HG03520 (cell line): ENCODE results near the gene PTPRK.

ENCODE experiments used
- ATAC-seq: cut with Tn5 transposase; IDR thresholded peaks from one replicate; pipeline ENCODE4 v1.9.1; 2021; ENCODE audit warnings: mild to moderate bottlenecking, moderate library complexity; ENCODE audit not compliant: unreplicated experiment

Gene PTPRK

DNA sequence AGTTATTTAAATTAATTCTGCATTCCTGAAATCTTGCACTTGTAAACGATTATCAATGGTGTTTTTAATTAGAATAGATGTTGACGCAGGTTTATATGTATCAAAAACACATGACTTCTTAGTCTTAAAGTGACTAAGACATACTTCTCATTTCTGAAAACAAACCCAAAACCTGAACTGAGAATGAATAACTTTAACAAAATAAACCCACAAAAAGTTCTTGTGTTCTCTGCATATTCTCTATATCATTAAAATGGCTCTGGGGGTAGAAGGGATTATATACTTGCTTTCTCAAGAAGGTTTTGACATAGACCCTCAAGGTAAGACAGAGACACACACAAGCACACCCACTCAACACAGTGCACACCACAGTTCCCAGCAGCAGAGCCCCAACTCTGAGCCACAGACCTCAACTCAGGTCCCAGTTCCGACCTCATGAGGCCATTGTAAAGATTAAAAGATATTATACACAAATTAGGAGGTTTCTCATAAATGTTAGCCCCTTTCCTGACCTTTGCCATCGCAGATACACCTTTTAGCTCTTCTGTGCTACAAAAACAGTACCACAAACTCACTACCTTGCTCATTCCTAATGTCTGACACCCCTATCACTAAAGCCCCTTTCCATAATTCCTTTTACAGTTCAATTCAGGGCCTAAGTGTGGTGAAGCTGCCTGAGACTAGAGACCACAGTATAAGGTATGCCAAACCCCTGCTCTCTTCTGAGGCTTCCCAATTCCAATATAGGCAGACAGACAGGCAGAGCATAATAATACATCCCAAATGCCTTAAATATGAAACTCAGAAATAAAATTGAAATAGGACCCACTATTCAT is 267.8 kb downstream of the PTPRK start:
- peak; percentile 67 for ATAC-seq

DNA sequence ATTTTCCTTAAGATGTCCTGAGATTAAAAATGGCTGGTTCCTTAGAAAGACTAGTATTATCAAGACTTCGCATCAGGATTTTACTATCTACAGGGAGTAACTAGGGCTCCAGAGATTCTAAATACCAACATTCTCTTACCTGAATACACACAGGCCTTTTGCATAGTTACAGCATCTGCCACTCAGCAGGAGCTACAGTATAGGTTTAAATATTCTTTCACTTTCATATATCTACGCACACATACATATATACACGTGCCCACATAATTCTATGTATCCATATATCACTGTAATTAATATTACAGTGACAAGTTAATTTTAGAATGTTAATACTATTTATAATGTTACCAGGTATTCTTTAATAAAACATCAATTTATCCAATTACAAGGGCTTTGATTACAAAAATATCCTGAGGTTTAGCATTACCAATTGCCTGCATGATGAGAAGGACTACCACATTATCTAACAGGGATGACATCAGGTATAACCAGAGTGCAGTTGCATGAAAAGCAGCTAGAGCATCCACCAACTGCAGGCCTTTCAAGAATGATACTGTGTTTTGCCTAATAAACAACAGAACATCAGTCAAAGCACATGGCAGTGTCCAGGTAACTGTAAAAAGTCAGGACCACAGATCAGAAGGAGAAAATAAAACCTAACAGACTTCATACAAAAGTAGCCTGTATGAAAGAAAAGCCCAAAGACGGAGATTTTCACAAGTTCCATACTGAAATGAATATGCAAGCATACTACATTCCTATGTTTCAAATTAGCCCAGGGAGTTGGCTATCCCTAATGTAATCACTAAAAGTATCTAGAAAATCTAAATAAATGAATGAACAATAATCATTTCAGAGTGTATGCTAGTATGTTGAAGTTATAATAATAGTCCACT is 268.7 kb downstream of the PTPRK start:
- ATAC-seq = no peak

DNA sequence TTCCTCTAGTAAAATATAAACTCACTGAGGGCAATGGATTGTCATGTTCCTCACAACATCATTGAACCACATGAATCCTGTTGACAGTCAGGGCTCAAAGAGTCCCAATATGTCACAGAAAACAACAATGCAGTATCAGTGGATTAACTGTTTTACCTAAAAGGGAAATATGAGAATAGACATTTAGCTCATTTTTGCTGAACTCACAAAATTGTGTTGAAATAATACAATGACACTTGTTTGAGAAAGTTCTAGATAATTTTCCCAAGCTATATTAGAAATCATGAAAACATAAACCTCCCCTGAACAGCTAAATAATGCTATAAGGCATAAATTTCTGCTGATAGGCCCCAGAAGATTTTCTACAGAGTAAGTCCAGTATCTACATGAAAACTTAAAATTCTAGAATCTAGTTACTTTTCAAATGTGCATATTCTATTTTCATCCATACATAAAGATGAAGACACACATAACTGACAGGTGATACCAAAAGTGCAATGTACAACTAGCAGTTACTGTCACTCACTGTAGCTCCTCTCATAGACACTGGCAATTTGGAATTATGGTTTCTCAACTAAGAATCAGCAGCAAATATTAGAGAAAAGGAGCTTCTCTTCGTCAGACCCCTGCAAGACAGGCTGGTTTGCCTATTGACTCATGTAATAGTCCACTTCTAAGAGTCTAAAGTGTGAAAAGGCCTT is 269.9 kb downstream of the PTPRK start:
- ATAC-seq = no peak

DNA sequence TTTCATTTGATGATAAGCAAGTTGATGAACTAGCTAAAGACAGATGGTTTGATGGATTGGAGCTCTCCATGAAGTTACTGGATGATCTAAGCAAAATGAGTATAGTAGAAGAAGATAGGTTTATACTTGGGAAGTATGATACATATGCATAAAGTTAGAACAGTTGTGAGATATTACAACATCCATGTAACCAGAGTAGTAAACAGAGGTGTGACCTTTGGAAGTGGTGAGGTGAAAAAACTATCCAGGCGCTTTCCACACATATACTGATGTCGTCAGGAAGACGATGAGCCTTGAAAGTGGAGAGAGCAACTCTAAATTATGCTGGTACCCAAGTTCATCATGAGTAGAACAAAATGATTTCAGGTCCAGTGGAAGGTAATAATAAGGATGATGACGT is 271.0 kb downstream of the PTPRK start:
- no peak for ATAC-seq

DNA sequence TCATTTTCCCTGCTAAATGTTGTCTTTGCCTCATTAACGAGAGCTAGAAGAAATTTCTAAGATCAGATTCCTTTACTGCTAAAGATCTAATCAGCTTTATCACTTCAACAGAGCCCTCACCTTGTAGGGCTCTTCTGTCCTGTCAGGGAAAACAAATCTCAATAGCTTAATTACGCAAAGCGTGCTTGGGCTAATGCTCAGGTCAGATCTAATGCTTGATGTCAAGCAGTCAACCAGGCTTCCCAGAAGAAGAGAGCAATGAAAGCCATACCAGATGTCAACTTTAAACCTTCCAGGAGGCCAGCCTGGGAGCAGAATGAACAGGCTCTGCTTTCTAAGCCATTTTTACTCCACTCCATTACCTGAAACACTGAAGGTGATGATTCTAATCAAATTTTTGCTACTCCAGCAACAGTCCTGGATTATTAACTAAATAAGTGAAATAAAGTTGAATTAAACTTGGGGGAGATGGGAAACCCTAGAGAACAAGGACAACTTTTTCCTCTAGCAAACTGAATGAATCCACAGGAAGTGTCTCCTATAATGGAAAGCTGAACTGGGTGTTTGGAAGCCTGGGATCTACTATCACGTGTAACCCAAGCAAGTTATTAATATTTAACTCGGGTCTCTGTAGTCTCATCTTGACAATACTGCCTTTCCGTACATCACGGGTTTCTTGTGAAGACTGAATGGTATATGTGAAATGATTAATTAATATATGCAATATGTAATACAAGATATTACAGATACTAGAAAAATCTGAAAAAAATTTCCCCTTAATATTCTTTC is 273.7 kb downstream of the PTPRK start:
- ATAC-seq = no peak

DNA sequence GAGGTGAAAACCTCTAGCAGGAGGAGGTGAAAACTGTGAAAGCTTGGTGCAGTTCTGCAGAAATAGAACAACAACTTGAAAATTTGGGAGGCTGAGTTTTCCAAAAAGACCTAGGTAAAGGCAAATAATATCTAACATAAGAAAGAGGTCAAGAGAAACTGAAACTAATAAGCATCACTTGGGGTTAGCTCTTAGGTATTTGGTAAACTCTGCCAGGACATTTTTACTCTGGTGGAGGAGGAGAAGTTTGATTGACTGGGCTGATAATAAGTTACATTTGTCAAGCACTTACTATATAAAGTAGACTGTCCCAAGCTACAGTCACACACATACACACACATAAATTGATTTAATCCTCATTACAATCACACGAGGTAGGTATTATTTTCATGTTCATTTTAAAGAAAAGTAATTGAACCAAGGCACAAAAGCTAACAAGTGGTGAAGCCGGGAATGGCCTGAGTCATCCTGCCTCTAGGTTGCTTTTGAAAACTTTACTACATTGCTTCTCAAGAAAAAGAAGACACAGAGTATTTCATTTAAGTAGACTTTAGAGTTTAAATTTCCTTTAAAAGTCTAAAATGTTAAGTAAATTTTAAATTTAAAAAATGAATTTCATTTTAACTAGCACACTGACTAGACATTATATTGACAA is 275.5 kb downstream of the PTPRK start:
- ATAC-seq = no peak

DNA sequence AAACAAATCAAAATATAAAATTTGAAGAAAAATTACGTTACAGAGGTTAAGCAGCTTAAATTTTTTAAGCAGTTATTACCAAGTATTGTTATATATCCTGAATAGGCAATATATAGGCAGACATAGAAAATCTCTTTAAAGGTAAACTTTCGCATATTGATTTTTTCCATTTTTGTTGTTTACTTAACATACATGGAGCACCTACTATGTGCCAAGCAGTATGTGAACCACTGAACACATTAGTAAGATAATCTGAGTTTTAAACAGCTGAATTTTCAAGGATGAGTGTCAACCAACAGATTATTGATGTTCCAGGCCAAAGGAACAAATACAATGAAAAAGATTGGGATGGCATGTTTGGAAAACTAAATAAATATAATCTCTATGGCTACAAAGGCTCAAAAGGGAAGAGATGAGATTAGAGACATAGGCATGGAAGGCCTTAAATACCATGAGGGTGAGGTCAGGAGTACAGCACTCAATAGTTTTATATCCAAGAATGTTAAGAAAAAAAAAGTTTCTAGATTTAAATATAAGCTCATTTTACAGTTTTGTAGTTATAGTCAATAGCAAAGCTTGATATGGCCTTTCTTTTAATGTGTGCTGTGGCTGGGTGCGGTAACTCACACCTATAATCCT is 277.5 kb downstream of the PTPRK start:
- no peak for ATAC-seq

DNA sequence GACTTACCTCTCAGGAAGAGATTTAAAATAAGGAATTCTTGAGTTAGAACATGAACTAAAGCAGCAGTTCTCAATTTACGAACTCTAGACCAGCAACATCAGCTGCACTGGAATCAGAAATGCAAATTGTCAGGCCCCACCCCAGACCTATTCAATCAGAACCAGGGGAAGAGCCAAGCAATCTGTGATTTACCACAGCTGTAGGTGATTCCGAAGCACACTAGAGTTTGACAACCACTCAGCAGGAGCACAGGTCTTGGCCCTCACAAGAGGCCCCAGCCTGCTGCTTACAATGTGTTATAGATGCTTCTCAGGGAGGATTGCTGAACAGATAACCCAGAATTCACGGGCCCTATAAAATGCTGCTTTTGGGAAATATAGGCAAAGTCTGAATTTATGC is 279.2 kb downstream of the PTPRK start:
- ATAC-seq = no peak

DNA sequence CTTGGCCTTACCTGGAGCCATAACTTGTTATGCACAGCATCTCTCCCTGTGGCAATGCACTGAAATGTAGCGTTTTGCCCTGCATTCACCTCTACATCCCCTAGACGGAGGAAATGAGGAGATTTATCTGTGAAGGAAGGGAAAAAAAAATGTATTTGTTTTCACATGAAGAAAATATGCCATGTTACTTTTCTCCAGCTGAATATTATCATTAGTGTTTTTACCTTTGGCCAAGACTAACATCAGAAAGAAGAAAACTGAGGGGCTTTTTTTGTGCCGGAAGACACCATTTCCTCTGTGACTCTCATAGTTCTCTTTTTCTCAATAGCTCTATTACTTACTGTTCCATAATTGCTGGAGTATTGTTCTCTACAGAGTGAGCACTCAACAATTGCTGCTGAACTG is 280.4 kb downstream of the PTPRK start:
- peak; percentile 63 for ATAC-seq

DNA sequence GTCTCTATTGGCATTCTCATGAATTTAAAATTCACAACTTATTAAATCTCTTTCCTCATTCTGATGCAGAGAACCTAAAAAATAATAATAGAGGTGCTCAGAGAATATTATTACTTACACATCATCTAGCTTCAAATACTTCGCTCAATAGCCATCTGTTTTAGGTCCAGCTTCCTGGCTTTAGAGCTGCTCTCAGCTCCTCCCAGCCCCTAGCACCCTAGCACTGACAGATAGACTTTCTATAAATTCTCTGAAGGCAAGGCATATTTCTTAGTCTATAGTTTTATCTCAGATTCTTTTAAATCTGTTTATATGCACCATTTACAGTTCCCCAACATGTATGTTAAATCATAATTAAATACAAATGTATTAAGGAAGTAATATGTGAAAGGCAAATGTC is 281.3 kb downstream of the PTPRK start:
- ATAC-seq = no peak

DNA sequence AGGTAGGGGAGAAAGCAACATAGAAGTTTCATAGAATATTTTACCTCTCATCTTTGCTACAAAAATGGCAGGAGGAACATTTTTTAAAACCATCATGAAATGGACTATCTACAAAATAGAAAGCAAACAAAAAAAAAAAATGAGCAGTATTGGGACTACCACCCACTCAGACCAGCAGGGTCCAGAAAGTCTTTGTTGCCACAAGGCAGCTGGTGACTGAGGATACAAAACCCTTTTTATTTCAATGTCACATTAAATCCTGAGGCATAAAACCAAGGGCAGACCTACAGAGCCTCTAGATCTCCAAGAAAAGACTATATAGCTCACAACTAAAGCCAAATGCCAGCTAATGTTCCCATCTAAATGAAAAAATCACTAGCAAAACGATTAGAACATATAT is 282.2 kb downstream of the PTPRK start:
- no peak for ATAC-seq

DNA sequence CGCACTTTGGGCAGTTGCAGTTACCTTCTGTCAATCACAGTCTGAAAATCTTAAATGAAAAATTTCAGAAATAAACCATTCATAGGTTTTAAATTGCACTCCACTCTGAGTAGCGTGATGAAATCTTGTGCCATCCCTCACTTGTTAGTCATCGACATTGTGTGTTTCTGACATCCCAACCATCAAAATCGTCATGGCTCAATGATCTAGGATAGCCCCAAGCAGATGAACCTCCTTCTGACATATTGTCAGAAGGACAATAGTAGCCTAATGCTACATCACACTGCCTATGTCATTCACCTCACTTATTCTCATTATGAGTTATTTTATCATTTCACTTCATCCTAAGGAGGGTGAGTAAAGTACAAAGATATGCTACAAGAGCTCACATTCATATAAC is 284.8 kb downstream of the PTPRK start:
- ATAC-seq = no peak

DNA sequence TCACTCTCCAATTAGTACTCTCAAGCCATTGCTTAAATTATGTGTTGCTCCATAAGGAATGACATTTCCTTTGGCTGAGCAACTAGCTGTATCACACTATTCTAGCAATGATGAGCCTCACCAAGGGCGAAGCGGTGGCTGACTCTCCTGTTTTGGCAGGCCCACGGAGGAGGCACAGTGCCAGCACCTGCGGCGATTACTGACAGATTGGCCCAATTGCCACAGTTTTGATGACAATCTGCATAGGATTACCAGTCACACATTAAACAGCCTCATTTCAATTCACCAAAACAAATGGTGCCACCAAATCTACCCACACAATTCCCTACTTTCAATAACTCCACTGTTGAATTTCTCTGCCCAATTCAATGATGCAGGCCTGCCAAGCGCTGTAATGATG is 286.9 kb downstream of the PTPRK start:
- no peak for ATAC-seq

DNA sequence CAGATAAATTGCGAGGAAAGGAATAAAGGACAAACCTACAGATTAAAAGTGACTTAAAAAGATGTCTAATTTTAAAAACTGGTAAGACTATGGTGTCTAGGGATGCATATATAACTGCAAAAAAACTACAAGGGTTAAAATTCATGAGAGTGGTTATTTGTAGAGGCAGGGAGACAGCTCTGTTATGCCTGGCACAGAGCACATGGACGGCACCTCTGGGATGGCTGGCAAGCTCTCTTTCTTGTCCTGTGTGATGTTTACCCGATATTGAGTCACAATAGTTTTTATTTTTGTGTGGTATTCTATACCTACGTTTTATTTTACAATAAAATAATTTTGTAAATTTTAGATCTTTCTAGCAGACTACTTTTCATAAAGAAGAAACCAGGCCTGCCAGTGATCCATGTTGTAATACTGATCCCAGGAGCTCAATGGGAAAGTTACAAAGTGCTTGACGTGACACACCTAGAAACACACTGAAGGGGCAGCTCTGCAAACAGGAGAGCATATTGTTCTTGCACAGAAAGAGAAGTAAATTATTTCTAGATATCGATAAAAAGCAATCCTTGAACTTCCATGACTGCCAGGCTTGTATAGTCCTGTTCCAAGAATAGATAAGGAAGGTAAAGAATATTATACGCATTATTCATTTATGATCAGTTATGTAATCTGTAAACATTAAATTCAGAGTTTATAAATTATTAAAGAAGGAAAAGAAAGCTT is 290.0 kb downstream of the PTPRK start:
- ATAC-seq = no peak

DNA sequence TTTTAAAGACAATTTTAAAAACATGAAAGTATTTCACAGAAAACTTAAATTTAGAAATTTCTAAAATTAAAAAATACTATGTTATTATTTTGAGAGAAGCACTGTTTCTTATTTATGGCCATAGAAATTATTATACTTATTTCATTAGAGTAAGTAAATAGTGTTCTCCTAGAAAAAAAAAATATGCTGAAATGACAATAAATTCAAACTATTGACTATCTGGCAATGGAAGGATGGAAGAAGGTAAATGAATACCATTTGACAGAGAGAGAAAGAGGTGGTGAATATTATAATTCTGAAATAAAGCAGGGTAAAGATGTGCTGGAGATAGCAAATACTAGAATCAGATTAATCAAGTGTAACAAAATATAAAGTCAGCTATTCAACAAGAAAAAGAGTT is 294.8 kb downstream of the PTPRK start:
- ATAC-seq = no peak

DNA sequence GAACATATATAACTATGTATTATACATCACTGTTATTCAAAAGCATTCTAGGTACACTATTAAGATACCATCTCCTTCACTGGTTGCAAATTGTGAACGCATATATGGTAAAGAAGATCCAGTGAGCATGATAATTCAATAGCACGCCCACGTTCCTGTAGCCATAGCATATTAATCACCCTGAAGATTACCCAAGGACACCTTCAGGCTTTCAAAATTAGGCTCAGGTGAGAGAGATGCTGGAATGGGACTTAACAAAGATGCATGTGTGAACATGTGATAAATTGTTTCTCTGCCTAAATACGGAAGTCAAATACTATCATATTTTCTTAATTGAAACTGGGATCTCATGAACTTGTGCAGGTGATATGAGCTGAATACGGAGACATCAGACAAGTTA is 303.5 kb downstream of the PTPRK start:
- no peak for ATAC-seq

DNA sequence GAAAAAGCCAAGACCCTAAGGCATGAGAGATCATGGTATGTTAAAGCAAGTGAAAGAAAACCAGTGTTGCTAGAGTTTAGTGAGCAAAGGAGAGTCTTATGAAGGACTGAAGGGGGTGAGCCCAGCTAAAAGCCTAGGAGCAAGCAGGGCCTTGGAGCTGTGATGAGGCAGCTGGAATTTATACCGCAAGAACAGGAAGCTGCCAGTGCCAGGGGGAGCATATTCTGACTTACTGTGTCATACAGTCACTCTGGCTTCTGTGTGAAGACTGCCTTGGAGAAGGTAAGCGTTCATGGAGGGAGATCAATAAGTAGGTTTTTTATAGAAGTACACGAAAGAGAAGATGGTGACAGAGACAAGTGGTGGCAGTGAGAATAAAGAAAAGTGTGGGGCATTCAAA is 310.6 kb downstream of the PTPRK start:
- ATAC-seq = no peak

DNA sequence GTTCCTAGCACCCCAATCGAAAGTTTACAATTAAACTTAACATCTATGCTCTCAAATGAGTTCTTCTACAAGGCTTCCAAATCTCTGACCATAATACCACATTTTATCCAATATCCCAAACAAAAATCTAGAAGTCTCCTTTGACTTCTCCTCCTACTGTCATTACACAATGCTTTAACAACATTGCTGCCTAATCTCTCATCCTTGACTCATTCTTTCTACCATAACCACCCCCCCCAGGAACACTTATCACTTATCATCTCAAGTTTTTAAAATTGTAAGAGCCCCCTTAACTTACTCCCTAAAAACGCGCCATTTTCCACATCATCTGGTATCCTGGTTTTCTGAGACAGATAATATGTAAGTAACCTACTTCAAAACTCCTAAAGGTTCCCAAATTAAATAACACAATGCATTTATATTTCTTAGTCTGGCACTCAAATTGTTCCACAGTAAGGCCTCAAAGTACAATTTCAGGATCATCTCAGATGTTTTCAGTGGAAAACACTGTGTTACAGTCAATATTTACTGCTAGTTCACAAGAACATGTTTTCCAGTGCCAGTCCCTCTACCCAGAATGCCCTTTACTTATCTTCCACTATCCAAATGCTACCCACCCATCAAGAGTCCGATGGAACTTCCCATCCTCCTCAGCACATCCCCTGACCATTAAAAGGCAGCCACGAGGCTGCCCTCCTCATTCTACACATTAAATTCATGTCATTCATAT is 311.4 kb downstream of the PTPRK start:
- no peak for ATAC-seq
